HFF-Myc (cell line): ENCODE results near the gene C2orf42.

Source experiments
- DNase-seq: peaks from one replicate; pipeline ENCODE4 v3.0.0-alpha.2; 2011; ENCODE audit warnings: low read depth; ENCODE audit errors: extremely low read depth
- H3K4me3 ChIP-seq: replicated peaks from 2 replicates; pipeline ENCODE4 v1.5.1; 2011; ENCODE audit warnings: low read depth, mild to moderate bottlenecking, control low read depth, low read length
- TF ChIP-seq, protein P1 (sequence below): IDR thresholded peaks from 2 replicates; pipeline ENCODE4 v1.5.1; 2012; ENCODE audit warnings: mild to moderate bottlenecking, low read depth, low read length, control low read depth; ENCODE audit errors: missing control alignments

C2orf42 gene

DNA sequence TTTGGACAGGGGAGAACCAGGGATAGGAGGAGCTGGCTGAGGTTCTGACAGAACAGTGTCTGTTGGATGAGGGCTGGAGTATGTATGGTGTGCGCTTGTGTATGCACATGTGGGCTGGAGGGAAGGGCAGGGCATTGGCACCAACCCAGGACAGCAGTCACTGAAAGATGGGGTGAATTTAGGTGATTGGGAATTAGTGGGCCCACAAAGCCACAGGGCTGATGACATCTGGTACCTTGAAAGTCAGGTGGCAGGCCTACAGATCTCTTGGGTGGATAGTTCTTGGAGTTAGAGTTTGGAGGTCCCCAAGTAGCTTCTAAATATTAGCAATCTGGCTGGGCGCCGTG is 45.7 kb downstream of the C2orf42 start:
- TF ChIP-seq, protein P1, sequence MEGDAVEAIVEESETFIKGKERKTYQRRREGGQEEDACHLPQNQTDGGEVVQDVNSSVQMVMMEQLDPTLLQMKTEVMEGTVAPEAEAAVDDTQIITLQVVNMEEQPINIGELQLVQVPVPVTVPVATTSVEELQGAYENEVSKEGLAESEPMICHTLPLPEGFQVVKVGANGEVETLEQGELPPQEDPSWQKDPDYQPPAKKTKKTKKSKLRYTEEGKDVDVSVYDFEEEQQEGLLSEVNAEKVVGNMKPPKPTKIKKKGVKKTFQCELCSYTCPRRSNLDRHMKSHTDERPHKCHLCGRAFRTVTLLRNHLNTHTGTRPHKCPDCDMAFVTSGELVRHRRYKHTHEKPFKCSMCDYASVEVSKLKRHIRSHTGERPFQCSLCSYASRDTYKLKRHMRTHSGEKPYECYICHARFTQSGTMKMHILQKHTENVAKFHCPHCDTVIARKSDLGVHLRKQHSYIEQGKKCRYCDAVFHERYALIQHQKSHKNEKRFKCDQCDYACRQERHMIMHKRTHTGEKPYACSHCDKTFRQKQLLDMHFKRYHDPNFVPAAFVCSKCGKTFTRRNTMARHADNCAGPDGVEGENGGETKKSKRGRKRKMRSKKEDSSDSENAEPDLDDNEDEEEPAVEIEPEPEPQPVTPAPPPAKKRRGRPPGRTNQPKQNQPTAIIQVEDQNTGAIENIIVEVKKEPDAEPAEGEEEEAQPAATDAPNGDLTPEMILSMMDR = no peak
- no peak for DNase-seq
- no peak overlapping the region for H3K4me3 ChIP-seq

DNA sequence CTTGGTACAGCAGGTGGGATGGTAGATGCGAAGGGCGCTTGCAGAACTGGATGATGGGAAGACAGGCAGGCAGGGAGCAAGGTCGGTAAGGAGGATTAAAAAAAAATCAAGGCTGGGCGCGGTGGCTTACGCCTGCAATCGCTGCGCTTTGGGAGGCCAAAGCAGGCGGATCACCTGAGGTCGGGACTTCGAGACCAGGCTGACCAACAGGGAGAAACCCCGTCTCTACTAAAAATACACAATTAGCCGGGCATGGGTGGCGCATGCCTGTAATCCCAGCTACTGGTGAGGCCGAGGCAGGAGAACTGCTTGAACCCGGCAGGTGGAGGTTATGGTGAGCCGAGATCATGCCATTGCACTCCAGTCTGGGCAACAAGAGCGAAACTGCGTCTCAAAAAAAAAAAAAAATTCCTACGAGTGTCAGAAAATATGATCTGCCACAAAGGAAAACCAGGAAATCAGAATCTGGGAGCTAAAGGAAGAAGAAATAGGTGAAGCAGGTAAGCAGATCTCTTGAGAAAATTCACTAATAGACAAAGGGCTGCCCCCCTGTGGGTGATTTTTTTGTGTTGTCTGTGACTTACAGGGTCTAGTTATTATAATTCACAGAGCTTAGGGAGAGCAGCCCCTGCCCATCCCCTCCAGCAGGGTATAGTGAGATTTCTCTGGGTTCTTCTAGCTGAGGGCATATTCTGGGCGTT is 46.2 kb downstream of the C2orf42 start:
- TF ChIP-seq, protein P1 = no peak
- no peak overlapping the region for H3K4me3 ChIP-seq
- no peak for DNase-seq

DNA sequence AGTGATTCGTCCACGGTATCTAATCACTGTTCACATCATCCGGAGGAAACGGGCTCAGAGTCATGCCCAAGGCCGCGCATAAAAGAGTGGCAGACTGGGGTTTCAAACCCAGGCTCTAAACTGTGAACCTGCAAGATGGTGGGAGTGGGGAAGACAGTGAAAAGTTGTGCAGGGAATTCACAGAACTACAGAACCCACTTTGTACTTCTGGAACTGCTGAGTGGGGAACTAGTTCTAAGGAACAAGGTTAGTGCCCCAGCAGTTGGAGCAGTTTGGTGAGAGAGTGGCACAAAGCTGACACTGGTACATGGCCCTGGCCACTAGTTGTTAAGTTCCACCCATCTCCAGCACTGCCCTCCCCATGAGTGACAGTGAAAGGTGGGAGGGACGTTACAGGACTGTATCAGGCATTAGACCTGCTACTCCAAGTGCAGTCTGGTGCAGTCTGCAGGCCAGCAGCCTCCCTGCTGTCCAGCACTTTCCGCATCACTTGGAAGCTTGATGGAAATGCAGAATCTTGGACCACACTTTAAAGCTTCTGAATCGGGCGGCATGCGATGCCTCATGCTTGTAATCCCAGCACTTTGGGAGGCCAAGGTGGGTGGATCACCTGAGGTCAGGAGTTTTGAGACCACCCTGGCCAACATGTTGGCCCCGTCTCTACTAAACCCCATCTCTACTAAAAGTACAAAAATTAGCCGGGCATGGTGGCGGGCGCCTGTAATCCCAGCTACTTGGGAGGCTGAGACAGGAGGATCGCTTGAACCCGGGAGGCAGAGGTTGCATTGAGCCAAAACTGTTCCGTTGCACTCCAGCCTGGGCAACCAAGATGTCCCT is 47.3 kb downstream of the C2orf42 start:
- TF ChIP-seq, protein P1 = no peak
- peak overlapping the region; percentile 33; the same call in 1 of the 2 replicates for H3K4me3 ChIP-seq
- no peak for DNase-seq

DNA sequence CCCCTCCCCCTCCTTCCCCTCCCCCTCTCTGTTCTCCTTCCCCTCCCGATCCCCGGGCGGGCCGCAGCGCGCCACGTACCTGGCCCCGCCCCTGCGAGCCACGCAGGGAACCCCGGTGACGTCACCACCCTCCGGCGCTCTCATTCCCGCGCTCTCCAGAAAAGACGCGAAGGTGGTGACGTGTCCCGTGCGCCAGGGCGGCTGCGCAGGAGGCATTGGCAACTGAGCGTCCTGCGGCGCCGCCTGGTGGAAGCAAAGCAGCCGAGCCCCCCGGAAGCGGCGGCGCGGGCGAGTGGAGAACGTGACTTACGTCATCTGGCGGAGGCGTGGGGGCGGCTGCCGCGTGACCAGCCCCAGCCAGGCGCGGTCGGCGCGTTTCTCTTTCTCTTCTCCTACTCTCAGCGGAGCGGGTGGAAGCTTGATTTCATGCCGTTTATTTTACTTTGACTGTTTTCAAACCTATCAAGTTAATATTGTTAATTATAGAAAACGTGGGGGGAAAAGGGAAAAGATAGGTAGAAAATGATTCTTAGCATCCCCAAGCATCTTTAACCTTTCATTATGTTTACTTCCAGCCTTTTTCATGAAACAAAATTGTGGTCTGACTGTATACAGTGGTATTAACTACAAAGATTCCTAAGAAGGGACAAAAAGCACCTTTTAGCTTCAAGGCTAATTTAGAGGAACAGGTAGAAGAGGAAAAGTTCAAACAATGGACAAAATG is 48.1 kb downstream of the C2orf42 start:
- peak; percentile 97 for DNase-seq
- TF ChIP-seq, protein P1 = peak; percentile 89
- H3K4me3 ChIP-seq = peak overlapping the region; percentile 59

DNA sequence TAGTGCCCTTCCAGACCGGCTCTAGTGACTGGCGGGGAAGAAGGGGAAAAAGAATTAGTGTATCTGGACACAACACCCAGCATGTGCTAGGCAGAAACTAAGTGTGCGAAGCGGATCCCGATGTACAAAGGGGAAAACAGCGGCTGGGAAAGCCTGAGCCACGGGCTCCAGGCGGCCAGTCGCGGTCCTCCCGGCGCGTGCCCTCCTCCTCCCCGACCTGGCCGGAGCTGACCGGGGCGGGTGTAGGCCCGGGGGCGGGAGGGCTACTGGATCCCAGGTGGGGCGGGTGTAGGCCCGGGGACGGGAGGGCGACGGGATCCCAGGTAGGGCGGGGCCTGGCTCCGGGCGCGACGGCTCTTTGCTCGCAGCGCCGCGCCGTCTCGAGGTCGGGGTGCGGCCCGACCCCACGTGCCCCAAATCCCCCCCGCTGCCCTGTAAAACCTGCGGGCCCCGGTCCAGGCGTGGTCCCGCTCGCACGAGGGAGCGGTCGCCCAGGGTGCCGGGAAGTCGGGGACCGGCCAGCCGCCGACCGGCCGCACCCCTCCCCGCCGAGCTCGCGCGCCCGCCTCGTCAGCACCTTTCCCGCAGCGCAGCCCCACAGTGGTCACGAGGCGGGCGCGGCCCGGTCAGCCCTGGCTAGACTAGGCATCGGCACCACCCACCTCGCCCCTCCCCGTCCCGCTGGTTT is 48.8 kb downstream of the C2orf42 start:
- peak overlapping the region; percentile 59 for H3K4me3 ChIP-seq
- no peak for DNase-seq
- TF ChIP-seq, protein P1 = no peak

DNA sequence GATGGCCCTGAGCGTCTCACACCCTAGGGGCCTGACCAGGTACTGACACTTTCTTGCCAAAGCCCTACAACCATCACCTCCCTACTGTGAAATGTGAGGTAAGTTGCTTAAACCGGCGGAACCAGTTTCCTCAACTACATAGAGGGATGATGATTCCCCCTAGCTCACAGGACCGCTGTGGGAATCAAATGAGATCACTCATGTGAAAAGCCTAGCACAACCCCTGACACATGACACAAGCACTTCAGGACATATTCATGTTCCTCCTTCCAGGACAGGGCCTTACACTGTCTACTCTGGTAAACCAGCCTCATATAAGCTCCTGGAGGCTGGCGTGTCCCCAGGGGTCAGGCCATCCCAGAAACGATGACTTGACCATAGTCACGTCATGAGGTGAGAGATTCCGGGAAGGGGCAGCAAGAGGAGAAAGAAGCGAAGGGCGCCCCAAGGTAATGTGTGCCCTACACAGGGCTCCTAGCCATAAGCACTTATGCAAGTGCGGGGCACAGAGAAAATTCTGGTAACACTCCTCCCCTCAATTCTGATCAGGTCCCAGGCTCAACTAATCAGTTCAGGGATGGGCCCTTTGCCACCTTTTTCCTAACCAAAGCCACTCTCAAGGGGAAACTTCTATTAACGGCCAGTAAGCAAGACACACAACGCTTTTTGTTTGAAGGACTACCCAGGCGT is 49.5 kb downstream of the C2orf42 start:
- DNase-seq = no peak
- TF ChIP-seq, protein P1 = no peak
- H3K4me3 ChIP-seq = peak overlapping the region; percentile 59
